ENCODE results near the gene CD86.
"Not testable (repeated sequence)": the region's sequence is repeated elsewhere in the genome, so short reads cannot be mapped to it uniquely, and the experiment has no call there.

CD86 gene

DNA sequence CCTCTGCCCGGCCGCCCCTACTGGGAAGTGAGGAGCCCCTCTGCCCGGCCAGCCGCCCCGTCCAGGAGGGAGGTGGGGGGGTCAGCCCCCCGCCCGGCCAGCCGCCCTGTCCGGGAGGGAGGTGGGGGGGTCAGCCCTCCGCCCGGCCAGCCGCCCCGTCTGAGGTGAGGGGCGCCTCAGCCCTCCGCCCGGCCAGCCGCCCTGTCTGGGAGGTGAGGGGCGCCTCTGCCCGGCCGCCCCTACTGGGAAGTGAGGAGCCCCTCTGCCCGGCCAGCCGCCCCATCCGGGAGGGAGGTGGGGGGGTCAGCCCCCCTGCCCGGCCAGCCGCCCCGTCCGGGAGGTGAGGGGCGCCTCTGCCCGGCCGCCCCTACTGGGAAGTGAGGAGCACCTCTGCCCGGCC, 109.8 kb downstream of the CD86 start:
- DNase-seq = not testable (repeated sequence)

DNA sequence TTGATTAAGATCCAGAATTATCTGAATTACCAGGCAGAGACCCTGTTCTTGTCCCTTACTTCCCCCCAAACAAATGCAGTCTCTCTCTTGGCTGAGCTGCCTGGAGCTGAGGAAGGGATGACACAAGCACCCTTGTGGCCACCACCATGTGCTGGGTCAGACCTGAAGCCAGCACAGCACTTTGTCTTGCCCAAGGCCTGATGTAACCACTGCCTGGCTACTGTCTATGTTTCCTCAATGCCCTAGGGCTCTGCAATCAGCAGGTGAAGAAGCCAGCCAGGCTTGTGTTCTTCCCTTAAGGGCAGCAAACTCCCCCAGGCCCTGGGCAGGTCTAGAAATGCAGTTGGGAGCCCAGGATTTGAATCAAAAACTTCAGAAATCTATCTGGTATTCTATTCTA, 112.5 kb downstream of the CD86 start:
- no peak for DNase-seq

DNA sequence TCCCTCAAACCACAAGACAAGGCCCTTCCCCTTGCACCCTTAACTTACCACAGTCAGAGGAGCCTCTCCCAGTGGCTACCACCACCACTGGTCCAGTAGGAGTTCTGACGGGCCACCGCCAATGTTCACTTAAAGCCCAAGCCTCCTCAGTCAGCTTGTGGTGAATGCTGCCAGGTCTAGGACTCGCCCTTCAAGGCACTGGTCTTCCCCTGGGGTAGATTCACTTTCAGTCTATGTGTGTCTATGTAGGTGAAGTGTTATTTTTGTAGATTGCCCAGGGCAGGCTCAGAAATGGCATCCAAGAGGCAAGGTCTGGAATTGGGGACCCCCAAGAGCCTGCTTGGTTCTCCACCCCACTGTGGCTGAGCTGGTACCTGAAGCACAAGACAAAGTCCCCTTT, 112.9 kb downstream of the CD86 start:
- no peak for DNase-seq

DNA sequence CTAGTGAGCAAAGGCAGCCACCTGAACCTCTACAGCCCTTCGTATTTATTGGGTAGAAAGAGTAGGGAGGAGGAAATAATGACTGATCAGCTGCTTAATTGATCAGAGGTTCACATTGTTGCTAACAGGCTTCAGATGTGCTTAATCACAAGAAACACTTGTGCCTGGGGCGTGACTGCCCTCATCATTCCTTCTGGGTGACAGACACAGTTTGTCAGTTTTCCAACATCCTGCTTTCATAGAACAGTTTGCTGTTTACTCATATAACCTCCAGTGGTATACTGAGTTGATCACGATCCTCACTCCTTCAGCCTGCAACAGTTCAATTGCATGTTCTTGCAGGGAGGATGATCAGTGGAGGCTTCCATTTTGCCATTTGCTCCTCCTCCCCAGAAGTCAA, 114.7 kb downstream of the CD86 start:
- no peak for DNase-seq
